PC-3 (cell line): ENCODE results near the gene LIMA1.

Experiments used
- EZH2 ChIP-seq: fragments of 300-600 bp; sonication (generic); IDR thresholded peaks from one replicate; pipeline ENCODE4 v1.6.1; 2017; ENCODE audit warnings: antibody characterized with exemption, mild to moderate bottlenecking, low read length; ENCODE audit not compliant: unreplicated experiment
- TF ChIP-seq, protein P1 (sequence below): fragments of 300-600 bp; sonication (generic); conservative IDR thresholded peaks from 2 replicates; pipeline ENCODE4 v1.5.1; 2017; ENCODE audit warnings: antibody characterized with exemption, low read depth, mild to moderate bottlenecking, low read length

DNA sequence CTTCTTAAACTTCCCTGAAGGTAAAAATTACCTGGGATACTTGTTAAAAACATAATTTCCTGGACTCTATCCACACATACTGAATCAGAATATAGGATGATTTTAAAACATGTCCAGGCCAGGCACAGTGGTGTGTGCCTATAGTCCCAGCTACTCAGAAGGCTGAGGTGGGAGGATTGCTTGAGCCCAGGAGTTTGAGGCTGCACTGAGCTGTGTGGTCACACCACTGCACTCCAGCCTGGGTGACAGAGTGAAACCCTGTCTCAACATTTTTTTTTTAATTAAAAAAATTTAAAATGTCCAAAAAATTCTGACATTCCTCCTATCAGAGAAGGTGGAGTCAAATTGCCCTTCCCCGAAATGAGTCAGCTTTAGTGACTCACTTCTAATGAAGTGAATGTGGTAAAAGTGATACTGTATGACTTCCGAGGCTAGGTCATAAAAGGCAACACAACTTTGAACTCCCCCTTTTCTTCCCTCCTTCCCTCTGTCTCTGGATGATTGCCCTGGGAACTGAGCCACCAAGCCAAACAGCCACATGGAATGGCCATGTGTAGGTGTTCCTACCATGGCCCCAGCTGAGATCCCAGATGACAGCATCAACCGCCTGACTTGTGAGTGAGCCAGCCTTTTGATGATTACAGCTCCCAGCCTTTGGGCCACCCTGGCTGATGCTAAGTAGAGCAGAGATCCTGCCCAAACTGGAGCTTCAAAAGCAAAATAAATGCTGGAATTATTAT, 36.3 kb downstream of the LIMA1 start:
- no peak for TF ChIP-seq EZH2
- TF ChIP-seq, protein P1, sequence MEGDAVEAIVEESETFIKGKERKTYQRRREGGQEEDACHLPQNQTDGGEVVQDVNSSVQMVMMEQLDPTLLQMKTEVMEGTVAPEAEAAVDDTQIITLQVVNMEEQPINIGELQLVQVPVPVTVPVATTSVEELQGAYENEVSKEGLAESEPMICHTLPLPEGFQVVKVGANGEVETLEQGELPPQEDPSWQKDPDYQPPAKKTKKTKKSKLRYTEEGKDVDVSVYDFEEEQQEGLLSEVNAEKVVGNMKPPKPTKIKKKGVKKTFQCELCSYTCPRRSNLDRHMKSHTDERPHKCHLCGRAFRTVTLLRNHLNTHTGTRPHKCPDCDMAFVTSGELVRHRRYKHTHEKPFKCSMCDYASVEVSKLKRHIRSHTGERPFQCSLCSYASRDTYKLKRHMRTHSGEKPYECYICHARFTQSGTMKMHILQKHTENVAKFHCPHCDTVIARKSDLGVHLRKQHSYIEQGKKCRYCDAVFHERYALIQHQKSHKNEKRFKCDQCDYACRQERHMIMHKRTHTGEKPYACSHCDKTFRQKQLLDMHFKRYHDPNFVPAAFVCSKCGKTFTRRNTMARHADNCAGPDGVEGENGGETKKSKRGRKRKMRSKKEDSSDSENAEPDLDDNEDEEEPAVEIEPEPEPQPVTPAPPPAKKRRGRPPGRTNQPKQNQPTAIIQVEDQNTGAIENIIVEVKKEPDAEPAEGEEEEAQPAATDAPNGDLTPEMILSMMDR: no peak
